GM19452 (cell line): ENCODE data around the gene GNPTAB.
"Not testable (repeated sequence)": the region's sequence is repeated elsewhere in the genome, so short reads cannot be mapped to it uniquely, and the experiment has no call there.

Experiments used
- ATAC-seq: cut with Tn5 transposase; IDR thresholded peaks from one replicate; pipeline ENCODE4 v1.9.1; 2021; ENCODE audit not compliant: unreplicated experiment

Gene GNPTAB

GRCh38 chr12:101830367-101831325, at the start of gene GNPTAB:
TSS of gene GNPTAB (minus strand) at chr12:101830959. CDS start at chr12:101830675, 284 bp downstream.
- ATAC-seq = peak; percentile 89

GRCh38 chr12:101878243-101878821, 47.6 kb upstream of the GNPTAB start:
- ATAC-seq = no peak

GRCh38 chr12:101877806-101878242, 47.1 kb upstream of the GNPTAB start:
- peak; percentile 10 for ATAC-seq

DNA sequence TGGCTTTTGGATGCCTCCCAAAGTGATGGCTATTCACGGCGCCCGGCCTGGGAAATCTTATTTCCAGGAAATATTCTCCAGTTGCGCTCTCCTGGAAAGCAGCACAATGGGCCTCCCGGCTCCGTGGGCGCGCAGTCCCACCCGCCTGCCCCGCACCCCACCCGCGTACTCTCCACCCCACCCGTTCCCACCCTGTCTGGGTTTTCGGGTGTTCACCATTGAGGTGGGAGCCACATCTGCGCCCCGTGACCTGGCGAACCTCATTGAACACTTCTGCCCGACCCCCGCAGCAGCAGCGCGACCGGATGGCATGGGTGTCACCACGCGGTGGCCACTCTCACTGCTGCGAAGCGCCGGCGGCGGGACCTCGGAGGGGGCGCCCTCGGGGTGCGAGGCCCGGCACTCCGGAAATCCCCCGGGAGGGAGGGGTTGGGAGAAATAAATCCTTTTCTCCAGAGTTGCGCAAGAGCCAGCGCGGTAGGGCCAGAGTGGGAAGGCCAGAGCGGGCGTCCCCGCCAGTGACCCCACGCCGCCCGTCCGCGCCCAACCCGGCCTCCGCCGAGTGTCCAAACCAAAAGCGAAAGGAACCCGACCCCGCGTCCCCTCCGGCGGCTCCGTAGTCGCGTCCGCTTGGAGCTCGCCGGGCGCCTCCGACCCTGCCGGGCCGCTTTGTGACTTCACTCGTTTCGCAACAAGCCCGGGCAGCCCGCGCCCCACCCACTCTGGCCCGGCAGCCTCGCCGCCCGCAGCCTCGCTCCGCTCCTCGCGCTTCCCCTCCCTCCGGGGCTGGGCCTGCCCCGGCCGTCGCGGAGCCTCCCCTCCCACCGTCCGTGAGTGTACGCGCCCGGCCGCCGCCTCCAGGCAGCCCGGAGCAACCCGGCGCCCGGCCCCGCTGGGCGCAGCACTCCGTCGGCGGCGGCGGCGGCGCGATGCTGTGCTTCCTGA, 46.4 kb upstream of the GNPTAB start, which contains the start of gene DRAM1:
Gene DRAM1, plus strand, starts transcription at position 720 of the 945 bp plus-strand sequence. Its CDS starts 210 bp downstream, at position 930.
- peak; percentile 89 for ATAC-seq

- ATAC-seq = no peak
These were observed 45.6 kb upstream of the GNPTAB start for GRCh38 chr12:101876322-101876860.

GRCh38 chr12:101875162-101875561, 44.4 kb upstream of the GNPTAB start:
- no peak for ATAC-seq

DNA sequence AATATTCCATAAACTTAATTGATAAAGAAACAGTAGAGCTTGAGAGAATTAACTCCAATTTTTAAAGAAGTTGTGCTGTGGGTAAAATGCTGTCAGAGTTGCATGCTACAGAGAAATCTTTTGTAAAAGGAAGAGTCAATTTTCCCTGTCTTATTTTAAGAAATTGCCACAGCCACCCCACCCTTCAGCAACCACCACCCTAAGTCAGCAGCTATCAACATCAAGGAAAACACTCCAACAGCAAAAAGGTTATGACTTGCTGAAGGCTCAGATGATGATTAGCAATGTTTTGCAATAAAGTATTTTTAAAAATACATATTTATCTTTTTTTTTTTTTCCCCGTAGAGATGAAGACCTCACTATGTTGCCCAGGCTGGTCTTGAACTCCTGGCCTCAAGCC, 40.2 kb upstream of the GNPTAB start:
- no peak for ATAC-seq

- ATAC-seq = not testable (repeated sequence)
These were observed 36.9 kb upstream of the GNPTAB start for GRCh38 chr12:101867619-101868018.

- ATAC-seq = no peak
These were observed 36.0 kb upstream of the GNPTAB start for GRCh38 chr12:101866615-101867373.

GRCh38 chr12:101863981-101864380, 33.2 kb upstream of the GNPTAB start:
- ATAC-seq = no peak

GRCh38 chr12:101862245-101862644, 31.5 kb upstream of the GNPTAB start:
- ATAC-seq = no peak

GRCh38 chr12:101861688-101862087, 30.9 kb upstream of the GNPTAB start:
- not testable (repeated sequence) for ATAC-seq

GRCh38 chr12:101859664-101860607, 29.2 kb upstream of the GNPTAB start:
- peak; percentile 43 for ATAC-seq

- no peak for ATAC-seq
These were observed 27.6 kb upstream of the GNPTAB start for GRCh38 chr12:101858361-101858760.

DNA sequence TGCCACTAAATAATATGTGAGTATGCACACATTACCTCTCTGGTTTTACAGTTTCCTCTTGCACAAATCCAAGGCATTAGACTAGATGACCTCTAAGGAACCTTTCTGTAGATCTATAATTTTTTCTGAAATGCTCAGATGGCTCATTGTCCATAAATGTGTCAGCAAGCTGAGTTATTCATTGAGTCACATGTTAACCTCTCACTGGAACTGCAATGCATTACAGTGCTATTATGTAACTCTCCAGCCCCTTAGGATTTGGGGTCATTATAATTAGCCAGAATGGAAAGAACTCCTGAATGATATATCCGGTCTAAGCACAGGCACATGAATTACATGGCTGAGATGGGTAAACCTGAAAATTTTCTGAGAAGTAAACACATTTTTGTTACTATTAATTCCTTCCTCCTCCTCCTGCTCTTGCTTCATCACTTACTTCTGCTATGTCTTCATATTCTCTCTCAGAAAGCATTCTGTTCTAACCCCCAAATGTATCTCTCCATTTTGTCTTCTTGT, 26.3 kb upstream of the GNPTAB start:
- peak; percentile 50 for ATAC-seq

DNA sequence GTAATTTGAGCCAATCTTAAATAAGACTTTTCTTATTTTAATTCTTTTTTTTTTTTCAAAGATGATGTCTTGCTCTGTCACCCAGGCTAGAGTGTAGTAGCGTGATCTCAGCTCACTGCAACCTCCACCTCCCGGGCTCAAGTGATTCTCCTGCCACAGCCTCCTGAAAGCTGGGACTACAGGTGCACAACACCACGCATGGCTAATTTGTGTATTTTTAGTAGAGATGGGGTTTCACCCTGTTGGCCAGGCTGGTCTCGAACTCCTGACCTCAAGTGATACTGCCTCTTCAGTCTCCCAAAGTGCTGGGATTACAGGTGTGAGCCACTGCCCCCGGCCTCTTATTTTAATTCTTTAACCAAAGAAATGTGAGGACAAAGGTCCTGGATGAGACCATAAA, 25.9 kb upstream of the GNPTAB start:
- ATAC-seq = peak; percentile 18

- no peak for ATAC-seq
These were observed 25.2 kb upstream of the GNPTAB start for GRCh38 chr12:101855976-101856375.

DNA sequence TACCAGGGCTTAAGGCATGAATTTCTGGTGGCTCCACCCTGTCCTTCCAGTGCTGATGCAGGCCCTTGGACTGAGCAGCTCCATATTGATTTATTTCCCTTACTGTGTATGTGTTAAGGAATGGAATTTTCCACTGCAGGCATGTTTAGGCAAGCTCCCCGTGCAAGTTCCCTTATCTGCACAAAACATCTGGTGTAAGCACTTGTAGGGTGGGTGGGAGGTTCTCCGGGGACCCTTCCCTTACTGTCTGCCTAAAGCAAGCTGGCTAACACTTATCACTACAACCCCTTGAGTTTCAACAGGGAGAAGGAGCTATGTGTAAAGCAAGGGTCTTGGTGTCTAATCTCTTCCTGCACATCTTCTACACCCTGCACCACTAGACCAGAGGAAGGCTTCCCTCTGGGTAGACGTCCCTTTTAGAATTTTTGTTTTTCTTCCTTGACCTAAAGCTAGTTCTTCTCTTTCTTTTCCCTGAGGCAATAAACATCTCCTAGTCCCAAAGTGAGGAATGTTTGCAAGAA, 24.7 kb upstream of the GNPTAB start:
- ATAC-seq = no peak
